Activated CD4-positive, alpha-beta T cell treated with anti-CD3 and anti-CD28 coated beads, Interleukin-2, amount 50 U/mL, for 4 hours (primary cell): Measurements from ENCODE around the gene WEE1.
"Not testable (repeated sequence)": the region's sequence is repeated elsewhere in the genome, so short reads cannot be mapped to it uniquely, and the experiment has no call there.

Source experiments
- DNase-seq, 2 experiments: peaks; one replicate each; pipeline ENCODE4 v3.0.0-alpha.2; 2020

The WEE1 gene

GRCh38 chr11:9600644-9601036 is 27.2 kb downstream of the WEE1 start:
- no peak for DNase-seq

DNA sequence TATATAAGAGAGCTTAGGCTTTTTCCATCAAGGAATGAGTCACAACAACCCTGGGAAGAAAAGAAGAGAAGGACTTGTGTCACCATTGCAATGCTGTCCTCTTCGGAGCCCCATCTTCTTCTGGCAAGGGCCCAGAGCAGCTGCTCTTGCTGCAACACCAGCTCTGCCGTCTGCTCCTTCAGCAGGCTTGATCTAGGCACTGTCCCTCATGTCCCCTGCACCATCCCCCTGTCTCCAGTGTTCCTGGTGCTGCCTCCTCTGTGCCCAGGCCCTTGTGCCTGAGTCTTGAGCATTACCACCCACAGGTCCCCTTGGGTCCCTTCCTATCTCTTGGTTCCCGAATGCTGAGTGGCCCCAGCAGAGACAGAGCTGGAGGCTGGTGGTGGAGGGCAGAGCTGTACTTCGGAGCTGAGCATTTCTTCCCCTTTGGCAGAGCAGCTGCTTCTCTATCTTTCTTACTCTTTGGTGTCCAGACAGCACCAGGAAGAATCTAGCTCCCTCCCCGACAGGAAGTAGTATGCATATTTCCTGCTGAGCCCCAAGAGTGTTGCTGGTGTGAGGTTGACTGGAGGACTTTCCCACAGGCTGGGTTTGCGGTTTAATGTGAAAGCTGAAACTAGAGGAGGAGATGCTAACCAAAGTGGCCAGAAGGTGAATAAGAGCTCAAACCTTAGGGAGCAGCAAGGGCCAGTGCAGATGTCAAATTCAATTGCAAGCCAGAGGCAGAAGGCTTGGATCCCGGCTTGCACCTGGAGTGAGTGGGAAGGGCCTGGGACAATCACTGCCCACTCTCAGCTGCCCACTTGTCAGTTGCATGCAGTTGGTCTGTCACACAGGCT is 27.8 kb downstream of the WEE1 start:
- peak; percentile 13 to 17 for DNase-seq

GRCh38 chr11:9601876-9602199 is 28.4 kb downstream of the WEE1 start:
- no peak for DNase-seq

DNA sequence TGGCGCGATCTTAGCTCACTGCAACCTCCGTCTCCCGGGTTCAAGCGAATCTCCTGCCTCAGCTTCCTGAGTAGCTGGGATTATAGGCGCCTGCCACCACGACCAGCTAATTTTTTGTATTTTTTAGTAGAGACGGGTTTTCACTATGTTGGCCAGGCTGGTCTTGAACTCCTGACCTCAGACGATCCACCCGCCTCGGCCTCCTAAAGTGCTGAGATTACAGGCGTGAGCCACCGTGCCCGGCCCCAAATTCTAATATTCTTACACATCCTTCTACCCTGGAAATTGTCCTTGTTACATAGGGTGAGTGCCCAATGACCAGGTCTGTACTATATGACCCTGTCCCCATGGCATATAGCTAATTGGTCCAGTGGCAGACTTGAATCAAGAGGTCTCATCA is 29.7 kb downstream of the WEE1 start:
- DNase-seq = not testable (repeated sequence)

- no peak for DNase-seq
Measured at GRCh38 chr11:9604134-9604533, 30.7 kb downstream of the WEE1 start.

DNA sequence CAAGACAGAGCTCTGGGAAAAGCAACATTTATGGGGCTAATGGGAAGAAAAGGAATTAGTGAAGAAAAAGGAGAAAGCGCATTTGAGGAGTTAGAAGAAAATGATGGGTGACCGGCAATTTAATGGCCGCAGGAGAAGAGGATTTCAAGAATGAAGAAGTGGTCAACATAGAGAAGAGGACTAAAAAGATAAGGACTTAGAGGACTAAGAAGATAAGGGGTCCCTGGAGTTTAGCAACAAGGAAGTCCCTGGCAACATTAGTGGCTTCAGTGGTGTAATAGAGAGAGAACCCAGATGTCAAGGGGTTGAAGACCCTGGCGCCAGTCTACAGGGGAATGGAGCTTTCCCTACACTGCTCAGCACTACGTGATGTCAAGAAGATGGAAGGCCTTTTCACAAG is 32.3 kb downstream of the WEE1 start:
- no peak for DNase-seq

DNA sequence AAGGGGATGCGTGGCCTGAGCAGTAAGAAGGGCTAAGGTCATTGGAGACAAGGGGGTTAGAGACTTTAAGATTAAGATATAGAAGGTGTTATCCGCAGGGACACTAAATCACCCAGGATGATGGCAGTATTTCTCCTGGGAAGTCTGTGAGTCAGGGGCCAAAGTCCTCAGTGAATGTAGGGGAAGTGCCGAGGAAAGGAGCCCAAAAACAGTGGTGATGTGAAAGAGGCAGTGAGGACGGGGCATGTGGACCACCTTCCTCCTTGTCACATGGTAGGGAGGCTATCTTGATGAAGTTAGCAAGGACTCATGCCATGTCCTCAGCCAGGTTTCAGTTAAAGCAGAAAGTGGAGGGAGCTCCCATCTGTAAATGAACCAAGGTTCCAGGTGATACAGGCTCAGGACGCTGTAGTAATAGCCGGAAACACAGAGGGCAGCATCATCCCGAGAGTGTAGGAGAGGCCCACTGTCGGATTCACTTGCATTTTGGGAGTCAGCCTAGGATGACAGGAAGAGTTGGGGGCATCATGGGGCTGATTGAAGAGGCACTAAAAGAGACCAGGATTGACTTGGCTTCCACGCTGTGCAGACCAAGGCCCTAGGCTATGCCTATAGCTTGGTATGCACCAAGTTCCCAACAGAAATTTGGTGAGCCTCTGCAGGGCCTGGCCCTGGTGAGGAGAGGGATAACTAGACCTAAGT is 33.5 kb downstream of the WEE1 start:
- no peak for DNase-seq

GRCh38 chr11:9607511-9607899 is 34.0 kb downstream of the WEE1 start:
- no peak for DNase-seq

GRCh38 chr11:9609002-9609759 is 35.7 kb downstream of the WEE1 start:
- no peak for DNase-seq

- no peak for DNase-seq
Measured at GRCh38 chr11:9609841-9610240, 36.4 kb downstream of the WEE1 start.

GRCh38 chr11:9613118-9613829 is 39.8 kb downstream of the WEE1 start:
- DNase-seq = peak; percentile 85 to 86

- DNase-seq = peak; percentile 87 to 90
Measured at GRCh38 chr11:9613830-9614762, 40.6 kb downstream of the WEE1 start.

DNA sequence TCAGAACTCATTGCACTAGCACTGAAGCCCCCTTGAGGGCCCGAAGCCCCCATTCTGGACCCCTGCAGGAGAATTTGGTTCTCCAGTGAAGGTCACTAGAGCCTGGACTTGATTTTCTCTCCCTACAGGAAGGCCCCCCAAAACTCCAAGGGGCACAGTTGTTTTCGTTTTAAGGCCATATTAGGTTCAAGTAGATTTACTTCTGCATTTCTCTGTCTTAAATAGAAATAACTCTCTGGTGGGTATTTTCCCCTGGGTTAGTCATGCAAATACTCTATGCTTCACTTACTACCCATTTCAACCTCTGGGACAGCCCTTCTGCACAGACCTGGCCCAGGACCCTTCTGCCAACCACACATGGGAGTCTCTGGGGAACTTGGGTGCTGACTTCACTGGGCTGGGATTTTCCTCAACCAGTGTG is 41.6 kb downstream of the WEE1 start:
- no peak for DNase-seq

GRCh38 chr11:9616042-9616675 is 42.7 kb downstream of the WEE1 start:
- DNase-seq = no peak

GRCh38 chr11:9616858-9617257 is 43.4 kb downstream of the WEE1 start:
- no peak for DNase-seq

- DNase-seq = no peak
Measured at GRCh38 chr11:9617940-9618339, 44.5 kb downstream of the WEE1 start.

DNA sequence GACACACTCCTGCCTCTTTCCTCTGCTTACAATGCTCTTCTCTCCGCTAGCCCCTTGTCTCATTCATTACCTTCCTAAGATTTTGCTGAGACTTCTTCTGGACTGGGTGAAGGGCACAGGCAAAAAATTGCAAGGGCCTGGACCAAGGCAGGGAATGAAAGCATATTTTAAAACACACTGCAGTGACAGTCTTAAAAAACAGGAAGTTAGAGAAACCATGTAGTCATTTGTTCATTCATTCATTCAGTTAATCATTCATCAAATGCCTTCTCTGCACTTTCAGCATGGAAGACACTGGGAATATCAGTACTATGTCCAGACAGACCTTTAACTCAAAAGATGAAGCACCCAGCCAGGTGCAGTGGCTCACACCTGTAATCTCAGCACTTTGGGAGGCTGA is 45.5 kb downstream of the WEE1 start:
- DNase-seq = no peak

DNA sequence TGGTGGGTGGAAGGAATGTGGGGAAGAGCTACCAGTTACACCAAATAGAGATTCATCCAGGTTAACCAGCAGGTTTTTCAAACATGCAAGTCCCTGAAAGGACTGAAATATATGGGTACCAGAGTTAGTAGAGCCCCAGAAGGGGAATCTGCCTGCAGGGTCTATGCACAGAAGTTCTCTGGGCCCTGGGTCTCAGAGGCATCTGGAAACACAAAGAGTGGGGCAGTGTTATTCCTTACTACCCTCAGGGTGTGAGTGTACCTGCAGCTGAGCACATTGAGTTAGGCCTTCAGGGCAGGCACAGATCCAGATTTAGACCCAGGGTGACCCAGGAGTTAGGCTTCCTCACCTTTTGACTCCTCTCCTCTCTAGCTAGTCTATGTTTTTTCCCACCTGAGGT is 46.5 kb downstream of the WEE1 start:
- no peak for DNase-seq

- DNase-seq = not testable (repeated sequence)
Measured at GRCh38 chr11:9622353-9622752, 48.9 kb downstream of the WEE1 start.

DNA sequence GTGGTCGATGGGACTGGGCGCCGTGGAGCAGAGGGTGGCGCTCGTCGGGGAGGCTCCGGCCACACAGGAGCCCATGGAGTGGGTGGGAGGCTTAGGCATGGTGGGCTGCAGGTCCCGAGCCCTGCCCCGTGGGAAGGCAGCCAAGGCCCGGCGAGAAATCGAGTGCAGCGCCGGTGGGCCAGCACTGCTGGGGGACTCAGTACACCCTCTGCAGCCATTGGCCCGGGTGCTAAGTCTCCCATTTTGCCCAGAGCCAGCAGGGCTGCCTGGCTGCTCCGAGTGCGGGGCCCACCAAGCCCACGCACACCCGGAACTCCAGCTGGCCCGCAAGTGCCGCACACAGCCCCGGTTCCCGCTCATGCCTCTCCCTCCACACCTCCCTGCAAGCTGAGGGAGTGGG is 49.6 kb downstream of the WEE1 start:
- DNase-seq = not testable (repeated sequence)

GRCh38 chr11:9624448-9624847 is 51.0 kb downstream of the WEE1 start:
- DNase-seq = no peak
